GM18909 (cell line): Measurements from ENCODE around the gene SLC25A26.
"Not testable (repeated sequence)": the region's sequence is repeated elsewhere in the genome, so short reads cannot be mapped to it uniquely, and the experiment has no call there.

ENCODE experiments used
- ATAC-seq: cut with Tn5 transposase; IDR thresholded peaks from one replicate; pipeline ENCODE4 v1.9.1; 2021; ENCODE audit warnings: mild to moderate bottlenecking; ENCODE audit not compliant: unreplicated experiment, poor library complexity

Gene SLC25A26

GRCh38 chr3:66306991-66307390 lies 86.2 kb downstream of the SLC25A26 start:
- not testable (repeated sequence) for ATAC-seq

- no peak for ATAC-seq
Observed at GRCh38 chr3:66312039-66312438, 91.2 kb downstream of the SLC25A26 start.

- no peak for ATAC-seq
Observed at GRCh38 chr3:66314455-66314854, 93.7 kb downstream of the SLC25A26 start.

- no peak for ATAC-seq
Observed at GRCh38 chr3:66317750-66318376, 97.1 kb downstream of the SLC25A26 start.

GRCh38 chr3:66320390-66320789 lies 99.6 kb downstream of the SLC25A26 start:
- ATAC-seq: no peak

GRCh38 chr3:66322436-66322835 lies 101.6 kb downstream of the SLC25A26 start:
- ATAC-seq: no peak

GRCh38 chr3:66326340-66326739 lies 105.5 kb downstream of the SLC25A26 start:
- ATAC-seq: no peak

GRCh38 chr3:66335671-66336070 lies 114.9 kb downstream of the SLC25A26 start:
- no peak for ATAC-seq

GRCh38 chr3:66336333-66336766 lies 115.5 kb downstream of the SLC25A26 start:
- ATAC-seq: no peak

GRCh38 chr3:66338927-66339326 lies 118.1 kb downstream of the SLC25A26 start:
- ATAC-seq: no peak

- no peak for ATAC-seq
Observed at GRCh38 chr3:66342717-66343356, 122.0 kb downstream of the SLC25A26 start.

- ATAC-seq: no peak
Observed at GRCh38 chr3:66344391-66344811, 123.6 kb downstream of the SLC25A26 start.

GRCh38 chr3:66344848-66345578 lies 124.2 kb downstream of the SLC25A26 start:
- ATAC-seq: no peak

- ATAC-seq: no peak
Observed at GRCh38 chr3:66348704-66349103, 127.9 kb downstream of the SLC25A26 start.

GRCh38 chr3:66350601-66351000 lies 129.8 kb downstream of the SLC25A26 start:
- no peak for ATAC-seq

GRCh38 chr3:66353039-66353438 lies 132.2 kb downstream of the SLC25A26 start:
- ATAC-seq: no peak

- no peak for ATAC-seq
Observed at GRCh38 chr3:66353530-66353929, 132.7 kb downstream of the SLC25A26 start.

- no peak for ATAC-seq
Observed at GRCh38 chr3:66354001-66354400, 133.2 kb downstream of the SLC25A26 start.

- peak; percentile 84 for ATAC-seq
Observed at GRCh38 chr3:66355394-66355793, 134.6 kb downstream of the SLC25A26 start.

GRCh38 chr3:66355997-66356396 lies 135.2 kb downstream of the SLC25A26 start:
- ATAC-seq: no peak

- ATAC-seq: no peak
Observed at GRCh38 chr3:66361356-66361755, 140.6 kb downstream of the SLC25A26 start.
